ENCODE measurements around the gene NTM. TPM values are rescaled to one million over a fixed set of nuclear protein-coding genes. Genes with fewer than 3 reads are reported as not detected.

NTM gene
- total RNA-seq, 2 experiments from 2014 or later = not detected

- CTCF ChIA-PET = no interaction called here
- no peak for TF ChIP-seq CTCF (IDR thresholded peaks at IDR 0.05)
- H3K27me3 Mint-ChIP-seq = peaks cover 1% of the 10 kb centered on the region
- no peaks in the 10 kb centered on the region for H3K36me3 Mint-ChIP-seq (ENCODE audit: low read depth)
- no peak for DNase-seq
- POLR2A ChIA-PET = no interaction called here
- no peaks in the 10 kb centered on the region for H3K4me1 Mint-ChIP-seq (ENCODE audit: low read depth)
- no peak overlapping the region for H3K27ac Mint-ChIP-seq
- no peak for ATAC-seq
- intact Hi-C loops (cut with micrococcal nuclease) = no loop called here
- no peak overlapping the region for H3K4me3 Mint-ChIP-seq
- H3K9me3 Mint-ChIP-seq = no peaks in the 10 kb centered on the region
These were observed 815.5 kb downstream of the NTM start for GRCh38 chr11:132185726-132186592.

GRCh38 chr11:132186699-132187098 is 816.3 kb downstream of the NTM start:
- H3K4me3 Mint-ChIP-seq = no peak overlapping the region
- ChIA-PET CTCF (no interaction called here), POLR2A (no interaction called here)
- H3K27ac Mint-ChIP-seq = no peak overlapping the region
- H3K36me3 Mint-ChIP-seq (ENCODE audit: low read depth) = no peaks in the 10 kb centered on the region
- ATAC-seq (no peak), DNase-seq (no peak)
- H3K4me1 Mint-ChIP-seq (ENCODE audit: low read depth) = no peaks in the 10 kb centered on the region
- H3K27me3 Mint-ChIP-seq = peaks cover 1% of the 10 kb centered on the region
- TF ChIP-seq CTCF (IDR thresholded peaks at IDR 0.05) = no peak
- H3K9me3 Mint-ChIP-seq = no peaks in the 10 kb centered on the region
- intact Hi-C loops (cut with micrococcal nuclease) = no loop called here

GRCh38 chr11:132187386-132187785 is 817.0 kb downstream of the NTM start:
- ATAC-seq (no peak), DNase-seq (no peak)
- CTCF ChIA-PET = no interaction called here
- H3K4me3 Mint-ChIP-seq = no peak overlapping the region
- intact Hi-C loops (cut with micrococcal nuclease) = no loop called here
- no peak for TF ChIP-seq CTCF (IDR thresholded peaks at IDR 0.05)
- POLR2A ChIA-PET = interaction anchor here (0.6 kb wide), 1 partner anchor 981 kb away, joined by 3 read pairs; no protein-coding TSS in a partner anchor
- no peaks in the 10 kb centered on the region for H3K36me3 Mint-ChIP-seq (ENCODE audit: low read depth)
- no peak overlapping the region for H3K27ac Mint-ChIP-seq
- H3K4me1 Mint-ChIP-seq (ENCODE audit: low read depth) = no peaks in the 10 kb centered on the region
- H3K9me3 Mint-ChIP-seq = no peaks in the 10 kb centered on the region
- H3K27me3 Mint-ChIP-seq = peaks cover 1% of the 10 kb centered on the region

GRCh38 chr11:132187814-132188213 is 817.4 kb downstream of the NTM start:
- H3K4me3 Mint-ChIP-seq = no peak overlapping the region
- CTCF ChIA-PET = no interaction called here
- H3K27ac Mint-ChIP-seq = no peak overlapping the region
- no peaks in the 10 kb centered on the region for H3K4me1 Mint-ChIP-seq (ENCODE audit: low read depth)
- ATAC-seq (no peak), DNase-seq (no peak)
- no peaks in the 10 kb centered on the region for H3K9me3 Mint-ChIP-seq
- POLR2A ChIA-PET = interaction anchor here (0.6 kb wide), 1 partner anchor 981 kb away, joined by 3 read pairs; no protein-coding TSS in a partner anchor
- intact Hi-C loops (cut with micrococcal nuclease) = no loop called here
- H3K36me3 Mint-ChIP-seq (ENCODE audit: low read depth) = no peaks in the 10 kb centered on the region
- peaks cover 1% of the 10 kb centered on the region for H3K27me3 Mint-ChIP-seq
- TF ChIP-seq CTCF (IDR thresholded peaks at IDR 0.05) = no peak

GRCh38 chr11:132196928-132197327 is 826.5 kb downstream of the NTM start:
- intact Hi-C loops (cut with micrococcal nuclease) = no loop called here
- ChIA-PET POLR2A (no interaction called here), CTCF (no interaction called here)
- Mint-ChIP-seq H3K27me3 (no peaks in the 10 kb centered on the region), H3K4me1 (ENCODE audit: low read depth) (no peaks in the 10 kb centered on the region), H3K4me3 (no peak overlapping the region), H3K9me3 (no peaks in the 10 kb centered on the region), H3K36me3 (ENCODE audit: low read depth) (no peaks in the 10 kb centered on the region), H3K27ac (no peak overlapping the region)
- DNase-seq (no peak), ATAC-seq (no peak)
- TF ChIP-seq CTCF (IDR thresholded peaks at IDR 0.05) = no peak
